Tibial nerve (tissue), 3 donors: ENCODE data around the gene GRM4.

Experiments
- POLR2A ChIP-seq, 2 donors: fragments of 450-650 bp; IDR thresholded peaks; one replicate each; pipeline ENCODE4 v1.6.1; 2017; ENCODE audit warnings: antibody characterized with exemption in 2 of 2, mild to moderate bottlenecking in 2 of 2, moderate library complexity in 2 of 2
- TF ChIP-seq, protein P1 (sequence below), 5 experiments: fragments of 200-600 bp in 3 of 5; fragments of 450-650 bp in 2 of 5; sonication (generic) in 3 of 5; IDR thresholded peaks; one replicate each; pipeline ENCODE4 v1.5.1; 2016 to 2019; ENCODE audit warnings: antibody characterized with exemption in 5 of 5, mild to moderate bottlenecking in 3 of 5, moderate library complexity in 2 of 5

DNA sequence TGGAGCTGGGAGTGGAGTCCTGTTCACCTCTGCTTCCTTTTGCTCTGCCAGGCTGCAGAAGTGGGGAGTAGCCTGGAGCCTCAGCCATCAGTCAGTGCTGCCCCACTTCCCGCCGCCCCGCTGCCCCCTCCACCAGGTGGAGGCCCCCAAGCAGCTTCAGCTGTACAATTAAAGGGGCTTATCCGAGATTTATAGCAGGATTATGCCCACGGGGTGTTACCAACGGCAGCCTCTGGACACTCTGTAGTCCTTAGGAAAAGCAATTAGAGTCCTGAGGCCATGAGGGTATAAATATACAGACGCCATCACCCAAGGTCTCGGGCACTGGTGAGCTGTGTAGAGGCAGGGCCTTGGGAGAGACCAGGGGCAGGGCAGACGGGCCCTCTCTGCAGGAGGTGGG, 55.4 kb downstream of the GRM4 start:
- TF ChIP-seq, protein P1, sequence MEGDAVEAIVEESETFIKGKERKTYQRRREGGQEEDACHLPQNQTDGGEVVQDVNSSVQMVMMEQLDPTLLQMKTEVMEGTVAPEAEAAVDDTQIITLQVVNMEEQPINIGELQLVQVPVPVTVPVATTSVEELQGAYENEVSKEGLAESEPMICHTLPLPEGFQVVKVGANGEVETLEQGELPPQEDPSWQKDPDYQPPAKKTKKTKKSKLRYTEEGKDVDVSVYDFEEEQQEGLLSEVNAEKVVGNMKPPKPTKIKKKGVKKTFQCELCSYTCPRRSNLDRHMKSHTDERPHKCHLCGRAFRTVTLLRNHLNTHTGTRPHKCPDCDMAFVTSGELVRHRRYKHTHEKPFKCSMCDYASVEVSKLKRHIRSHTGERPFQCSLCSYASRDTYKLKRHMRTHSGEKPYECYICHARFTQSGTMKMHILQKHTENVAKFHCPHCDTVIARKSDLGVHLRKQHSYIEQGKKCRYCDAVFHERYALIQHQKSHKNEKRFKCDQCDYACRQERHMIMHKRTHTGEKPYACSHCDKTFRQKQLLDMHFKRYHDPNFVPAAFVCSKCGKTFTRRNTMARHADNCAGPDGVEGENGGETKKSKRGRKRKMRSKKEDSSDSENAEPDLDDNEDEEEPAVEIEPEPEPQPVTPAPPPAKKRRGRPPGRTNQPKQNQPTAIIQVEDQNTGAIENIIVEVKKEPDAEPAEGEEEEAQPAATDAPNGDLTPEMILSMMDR (IDR thresholded peaks at IDR 0.05) = no peak
- no peak for TF ChIP-seq POLR2A (IDR thresholded peaks at IDR 0.05)
